Adipocyte (in vitro differentiated cells): Measurements from ENCODE around the gene SLC9A9.

Experiments used
- DNase-seq: peaks from one replicate; pipeline ENCODE4 v3.0.0-alpha.2; 2015; ENCODE audit warnings: low read depth
- H3K27me3 ChIP-seq: replicated peaks from 2 replicates; pipeline ENCODE4 v1.7.0; 2013; ENCODE audit warnings: mild to moderate bottlenecking, low read length, moderate library complexity; ENCODE audit not compliant: control insufficient read depth, insufficient read depth
- H3K36me3 ChIP-seq: 2 replicates; pipeline ENCODE4 v1.7.0; 2013; ENCODE audit warnings: low read length, mild to moderate bottlenecking, moderate library complexity; ENCODE audit not compliant: control insufficient read depth, insufficient read depth, severe bottlenecking
- H3K4me1 ChIP-seq: 2 replicates; pipeline ENCODE4 v1.7.0; 2013; ENCODE audit warnings: mild to moderate bottlenecking, low read length, moderate library complexity; ENCODE audit not compliant: control insufficient read depth, insufficient read depth
- H3K4me3 ChIP-seq: 2 replicates; pipeline ENCODE4 v1.7.0; 2013; ENCODE audit warnings: mild to moderate bottlenecking, low read length, moderate library complexity
- H3K9ac ChIP-seq: 2 replicates; pipeline ENCODE4 v1.7.0; 2013; ENCODE audit warnings: mild to moderate bottlenecking, low read length, moderate library complexity
- H3K9me3 ChIP-seq: 2 replicates; pipeline ENCODE4 v1.7.0; 2013; ENCODE audit warnings: mild to moderate bottlenecking, low read length, moderate library complexity; ENCODE audit not compliant: control insufficient read depth

SLC9A9 gene

GRCh38 chr3:143634991-143635390 is 213.3 kb downstream of the SLC9A9 start:
- H3K36me3 ChIP-seq: no peaks in the 10 kb centered on the region
- peak overlapping the region; percentile 17 for H3K9ac ChIP-seq
- no peak for DNase-seq
- H3K27me3 ChIP-seq: no peaks in the 10 kb centered on the region
- peaks cover 29% of the 10 kb centered on the region for H3K9me3 ChIP-seq
- H3K4me3 ChIP-seq: peak overlapping the region; percentile 12
- peaks cover 10% of the 10 kb centered on the region for H3K4me1 ChIP-seq

DNA sequence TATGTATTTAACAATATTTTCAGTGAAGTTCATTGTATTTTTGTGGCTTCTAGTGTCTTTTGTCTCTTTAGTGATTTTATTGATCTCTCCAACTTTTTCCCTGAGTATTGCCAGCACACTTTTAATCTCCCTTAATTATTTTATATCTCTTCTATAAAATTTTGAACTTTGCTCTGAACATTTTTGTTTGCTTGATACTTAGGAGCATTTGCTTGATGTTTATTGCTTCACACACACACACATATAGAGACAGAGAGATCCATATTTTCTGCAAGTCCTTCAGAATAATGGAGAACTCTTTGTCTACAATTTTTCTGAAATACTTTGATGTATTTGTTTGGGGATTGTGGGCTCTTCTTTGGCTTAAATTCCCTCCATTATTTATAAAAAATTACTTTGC is 213.8 kb downstream of the SLC9A9 start:
- H3K27me3 ChIP-seq: no peaks in the 10 kb centered on the region
- peaks cover 10% of the 10 kb centered on the region for H3K4me1 ChIP-seq
- peak overlapping the region; percentile 64 for H3K4me3 ChIP-seq
- no peak for DNase-seq
- no peaks in the 10 kb centered on the region for H3K36me3 ChIP-seq
- peak overlapping the region; percentile 50 for H3K9ac ChIP-seq
- H3K9me3 ChIP-seq: peaks cover 29% of the 10 kb centered on the region

DNA sequence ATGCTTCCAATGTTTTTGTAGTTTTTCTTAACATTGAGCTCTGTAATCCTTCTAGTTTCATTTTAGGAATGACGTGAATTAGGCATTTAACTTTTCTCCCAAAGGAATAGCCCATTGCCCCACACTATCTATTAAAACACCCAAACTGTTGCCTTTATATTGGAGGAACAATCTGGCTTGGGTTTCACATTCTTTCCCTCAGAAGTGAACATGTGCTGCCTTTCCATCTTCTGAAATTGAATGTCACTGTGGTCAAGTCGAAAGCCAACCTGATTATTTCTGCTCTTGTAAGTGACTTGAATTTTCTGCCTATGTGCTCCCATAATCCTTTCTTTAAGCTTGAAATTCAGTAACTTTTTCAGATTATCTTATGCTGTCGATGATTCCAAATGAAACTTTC is 214.5 kb downstream of the SLC9A9 start:
- Histone ChIP-seq H3K9me3 (peaks cover 29% of the 10 kb centered on the region), H3K4me3 (peak overlapping the region; percentile 64), H3K9ac (peak overlapping the region; percentile 50), H3K27me3 (no peaks in the 10 kb centered on the region), H3K36me3 (no peaks in the 10 kb centered on the region), H3K4me1 (peaks cover 10% of the 10 kb centered on the region)
- DNase-seq: no peak

- Histone ChIP-seq H3K27me3 (no peaks in the 10 kb centered on the region), H3K4me1 (peaks cover 4% of the 10 kb centered on the region), H3K36me3 (no peaks in the 10 kb centered on the region), H3K9me3 (no peaks in the 10 kb centered on the region), H3K4me3 (no peak overlapping the region), H3K9ac (no peak overlapping the region)
- no peak for DNase-seq
These were observed 218.5 kb downstream of the SLC9A9 start for GRCh38 chr3:143629726-143630125.

- no peak overlapping the region for H3K4me3 ChIP-seq
- H3K9me3 ChIP-seq: no peaks in the 10 kb centered on the region
- DNase-seq: no peak
- no peaks in the 10 kb centered on the region for H3K27me3 ChIP-seq
- H3K36me3 ChIP-seq: no peaks in the 10 kb centered on the region
- no peak overlapping the region for H3K9ac ChIP-seq
- H3K4me1 ChIP-seq: peaks cover 2% of the 10 kb centered on the region
These were observed 219.3 kb downstream of the SLC9A9 start for GRCh38 chr3:143628971-143629370.

DNA sequence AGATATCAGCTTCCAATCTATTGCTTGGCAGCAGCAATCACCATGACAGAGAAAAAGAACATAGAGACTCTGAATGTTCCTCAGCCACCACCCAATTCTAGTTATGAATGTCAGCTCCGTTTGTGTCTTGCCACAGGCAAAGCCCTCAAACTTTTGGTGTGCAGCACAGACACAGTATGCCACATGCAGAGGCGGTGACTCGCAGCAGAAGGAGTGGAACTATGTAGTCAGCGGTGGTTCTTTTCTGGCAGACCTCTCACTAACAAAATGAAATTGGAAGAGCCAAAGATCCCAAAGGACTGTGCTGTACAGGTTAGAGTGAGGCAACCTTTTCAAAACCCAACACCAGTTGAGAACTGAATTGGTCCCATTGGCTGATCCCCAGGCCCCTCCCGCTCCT is 220.9 kb downstream of the SLC9A9 start:
- DNase-seq: peak; percentile 51
- H3K9me3 ChIP-seq: no peaks in the 10 kb centered on the region
- no peaks in the 10 kb centered on the region for H3K36me3 ChIP-seq
- no peaks in the 10 kb centered on the region for H3K27me3 ChIP-seq
- H3K9ac ChIP-seq: no peak overlapping the region
- H3K4me3 ChIP-seq: no peak overlapping the region
- H3K4me1 ChIP-seq: no peaks in the 10 kb centered on the region

GRCh38 chr3:143619231-143619630 is 229.0 kb downstream of the SLC9A9 start:
- H3K4me3 ChIP-seq: no peak overlapping the region
- no peaks in the 10 kb centered on the region for H3K36me3 ChIP-seq
- peaks cover under 1% of the 10 kb centered on the region for H3K4me1 ChIP-seq
- H3K9me3 ChIP-seq: no peaks in the 10 kb centered on the region
- no peak for DNase-seq
- H3K27me3 ChIP-seq: no peaks in the 10 kb centered on the region
- H3K9ac ChIP-seq: no peak overlapping the region

DNA sequence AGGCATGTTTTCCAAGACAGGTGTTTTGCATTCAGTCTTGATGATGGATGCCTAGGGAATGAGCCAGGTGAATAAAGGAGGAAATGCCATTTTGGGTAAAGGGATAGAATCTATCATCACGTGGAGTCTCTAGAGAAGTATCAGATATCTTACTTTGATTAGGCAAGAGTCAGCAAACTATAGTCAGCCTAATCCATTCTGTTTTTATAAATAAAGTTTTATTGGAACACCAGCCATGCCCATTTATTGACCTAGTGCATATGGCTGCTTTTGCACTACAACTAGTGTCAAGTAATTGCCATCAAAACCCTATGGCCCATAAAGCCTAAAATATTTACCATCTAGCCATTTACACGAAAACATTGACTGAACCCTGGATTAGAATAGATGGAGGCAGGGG is 231.2 kb downstream of the SLC9A9 start:
- no peaks in the 10 kb centered on the region for H3K27me3 ChIP-seq
- peaks cover 20% of the 10 kb centered on the region for H3K4me1 ChIP-seq
- no peak overlapping the region for H3K4me3 ChIP-seq
- no peak overlapping the region for H3K9ac ChIP-seq
- no peaks in the 10 kb centered on the region for H3K36me3 ChIP-seq
- DNase-seq: no peak
- H3K9me3 ChIP-seq: no peaks in the 10 kb centered on the region

DNA sequence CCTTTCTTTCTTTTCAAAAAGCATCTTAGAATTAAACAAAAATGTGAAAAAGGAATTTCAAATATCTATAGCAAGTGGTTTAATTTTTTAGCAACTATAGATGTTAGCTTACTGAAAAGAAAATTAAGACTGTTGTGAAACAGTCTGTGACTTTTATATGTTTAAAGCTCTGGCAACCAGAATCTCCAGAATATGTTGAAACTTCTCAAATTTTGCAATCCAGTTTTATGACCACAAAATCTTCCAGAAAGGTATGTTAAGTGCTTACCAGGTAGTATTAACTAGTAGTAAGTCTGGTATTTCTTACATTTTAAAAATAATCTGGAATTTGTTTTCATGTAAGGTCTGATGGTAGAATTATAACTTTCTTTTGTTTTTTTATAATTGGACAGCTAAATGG is 235.0 kb downstream of the SLC9A9 start:
- H3K36me3 ChIP-seq: no peaks in the 10 kb centered on the region
- H3K27me3 ChIP-seq: no peaks in the 10 kb centered on the region
- H3K4me3 ChIP-seq: peak overlapping the region; percentile 15
- H3K9ac ChIP-seq: peak overlapping the region; percentile 52
- peaks cover 35% of the 10 kb centered on the region for H3K4me1 ChIP-seq
- H3K9me3 ChIP-seq: no peaks in the 10 kb centered on the region
- DNase-seq: peak; percentile 80

GRCh38 chr3:143612541-143612940 is 235.7 kb downstream of the SLC9A9 start:
- H3K4me3 ChIP-seq: peak overlapping the region; percentile 15
- H3K27me3 ChIP-seq: no peaks in the 10 kb centered on the region
- H3K9ac ChIP-seq: peak overlapping the region; percentile 52
- peak; percentile 6 for DNase-seq
- H3K4me1 ChIP-seq: peaks cover 39% of the 10 kb centered on the region
- H3K36me3 ChIP-seq: no peaks in the 10 kb centered on the region
- no peaks in the 10 kb centered on the region for H3K9me3 ChIP-seq

DNA sequence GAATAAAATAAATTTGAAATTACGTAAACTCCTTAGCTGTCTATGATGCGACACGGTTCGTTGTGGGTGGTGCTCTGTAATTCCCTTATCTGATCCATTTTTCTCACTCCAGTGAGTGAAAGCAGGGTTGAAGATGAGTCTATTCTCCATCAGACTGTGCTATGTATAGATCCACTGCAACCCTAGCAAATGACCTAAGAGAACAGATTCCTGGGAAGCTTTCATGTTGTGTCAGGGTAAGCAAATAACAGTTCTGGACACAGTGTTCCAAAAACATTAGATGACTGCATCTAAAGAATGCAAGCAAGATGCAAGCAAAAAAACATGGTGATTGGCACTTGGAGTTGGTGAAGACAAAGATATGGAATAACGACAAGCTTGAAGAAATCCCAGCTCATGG is 239.3 kb downstream of the SLC9A9 start:
- no peaks in the 10 kb centered on the region for H3K36me3 ChIP-seq
- peaks cover 45% of the 10 kb centered on the region for H3K4me1 ChIP-seq
- peak; percentile 86 for DNase-seq
- peak overlapping the region; percentile 46 for H3K9ac ChIP-seq
- no peaks in the 10 kb centered on the region for H3K9me3 ChIP-seq
- no peaks in the 10 kb centered on the region for H3K27me3 ChIP-seq
- H3K4me3 ChIP-seq: peak overlapping the region; percentile 13

DNA sequence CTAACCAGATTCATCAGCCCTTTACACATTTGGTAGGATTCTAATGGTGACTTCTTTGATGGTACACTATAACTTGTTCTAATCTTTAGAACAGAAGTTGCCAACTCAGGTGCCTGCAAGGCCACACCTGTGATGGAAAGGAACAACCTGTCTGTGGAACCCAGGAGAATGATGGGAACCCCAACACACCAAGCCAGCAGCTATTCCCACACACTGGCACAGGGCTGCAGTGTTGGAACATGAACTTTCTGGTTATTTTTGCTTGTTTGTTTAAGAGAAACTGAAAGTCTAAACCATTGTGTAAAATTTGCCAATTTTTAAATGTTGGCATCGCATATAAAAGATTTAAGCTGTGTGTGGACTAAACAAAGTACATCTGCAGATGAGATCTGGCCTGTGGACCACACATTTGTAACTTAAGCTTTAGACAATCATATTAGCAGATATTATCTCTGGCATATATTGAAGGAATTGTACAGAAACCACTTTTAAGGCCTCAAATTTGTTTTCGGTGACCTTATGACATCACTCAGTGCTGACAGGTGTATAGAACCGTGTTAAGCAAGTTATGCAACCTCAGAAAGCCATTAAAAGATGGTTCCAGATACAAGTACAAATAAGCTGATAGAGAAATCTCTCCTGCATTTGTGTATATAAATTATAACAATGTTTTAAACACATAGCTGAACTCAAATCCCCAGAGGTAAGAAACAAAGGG is 242.9 kb downstream of the SLC9A9 start:
- DNase-seq: peak; percentile 59
- Histone ChIP-seq H3K4me1 (peaks cover 37% of the 10 kb centered on the region), H3K36me3 (no peaks in the 10 kb centered on the region), H3K9ac (no peak overlapping the region), H3K4me3 (no peak overlapping the region), H3K9me3 (no peaks in the 10 kb centered on the region), H3K27me3 (no peaks in the 10 kb centered on the region)
